Aorta (tissue), 5 donors: ENCODE data around the gene USP48. TPM values are rescaled to one million over a fixed set of nuclear protein-coding genes. Genes with fewer than 3 reads are reported as not detected.

Source experiments
- ATAC-seq: fragments of 200-7000 bp; cut with Tn5 transposase; one replicate; pipeline ENCODE4 v1.9.1; 2022; ENCODE audit warnings: moderate library complexity; ENCODE audit not compliant: low FRiP score
- DNase-seq, 2 donors: peaks; one replicate each; pipeline ENCODE4 v3.0.0-alpha.2; 2020
- H3K27ac ChIP-seq, 2 donors: one replicate each; pipeline ENCODE4 v1.5.1; 2013; ENCODE audit warnings: low read length in 2 of 2, mild to moderate bottlenecking in 2 of 2, moderate library complexity in 2 of 2, control low read depth in 1 of 2, inconsistent platforms in 1 of 2, low read depth in 1 of 2
- H3K27me3 ChIP-seq, 2 donors: one replicate each; pipeline ENCODE4 v1.6.1; 2013; ENCODE audit warnings: control low read depth in 1 of 2, low read length in 1 of 2, mild to moderate bottlenecking in 1 of 2, moderate library complexity in 1 of 2; ENCODE audit not compliant: insufficient read depth in 2 of 2, control insufficient read depth in 1 of 2
- H3K36me3 ChIP-seq, 2 donors: one replicate each; pipeline ENCODE4 v1.6.1; 2013; ENCODE audit warnings: control low read depth in 1 of 2, low read length in 1 of 2, mild to moderate bottlenecking in 1 of 2; ENCODE audit not compliant: insufficient read depth in 2 of 2, control insufficient read depth in 1 of 2
- H3K4me1 ChIP-seq, 2 donors: one replicate each; pipeline ENCODE4 v1.6.1; 2013; ENCODE audit warnings: low read length in 2 of 2, control low read depth in 1 of 2, mild to moderate bottlenecking in 1 of 2, moderate library complexity in 1 of 2; ENCODE audit not compliant: insufficient read depth in 2 of 2, control insufficient read depth in 1 of 2
- H3K4me3 ChIP-seq, 2 donors: one replicate each; pipeline ENCODE4 v1.5.1; 2013; ENCODE audit warnings: low read length in 2 of 2, control low read depth in 1 of 2, mild to moderate bottlenecking in 1 of 2
- H3K9me3 ChIP-seq: one replicate; pipeline ENCODE4 v1.6.1; 2013; ENCODE audit warnings: mild to moderate bottlenecking, low read length; ENCODE audit not compliant: control insufficient read depth
- WGBS, 2 donors: extraction: QIAGEN DNeasy Blood & Tissue Kit; methylation state at CpG; one replicate each; pipeline ENCODE4 v1.1.7; 2013; 5-methylcytosine and 5-hydroxymethylcytosine counted together
- intact Hi-C, 2 donors: fragments of 100-400 bp; cut with DNase I; formaldehyde crosslinking; loops; one replicate each; pipeline versions ENCODE4 v1.14.2 to v1.15.0; 2022
- polyA plus RNA-seq, 2 donors: library from polyadenylated mRNA; stranded (reverse); fragments of 200-250 nt; gene quantifications; one replicate each; pipeline ENCODE4 v1.2.3, GENCODE V29; 2013
- total RNA-seq, 2 donors: library from RNA; stranded (reverse); fragmentation: NEBNext Ultra II Directional; extraction: Animal tissue kit (Norgen Biotek cat#: 25700); gene quantifications; one replicate each; pipeline ENCODE4 v1.2.1, GENCODE V29; 2021
- donor health status: healthy with polysubstance abuse.
- donor health status: Bipolar disorder and iron deficiency.
- donor health status: DM: no; HTN: no; CAD: no.
- donor health status: DM: no; HTN: no; CAD: no.
- donor health status: DM: yes; HTN: yes; CAD: no.

Gene USP48
- total and polyA plus RNA-seq, 4 donors: 16.2 to 90.1 (median 43.2) TPM

DNA sequence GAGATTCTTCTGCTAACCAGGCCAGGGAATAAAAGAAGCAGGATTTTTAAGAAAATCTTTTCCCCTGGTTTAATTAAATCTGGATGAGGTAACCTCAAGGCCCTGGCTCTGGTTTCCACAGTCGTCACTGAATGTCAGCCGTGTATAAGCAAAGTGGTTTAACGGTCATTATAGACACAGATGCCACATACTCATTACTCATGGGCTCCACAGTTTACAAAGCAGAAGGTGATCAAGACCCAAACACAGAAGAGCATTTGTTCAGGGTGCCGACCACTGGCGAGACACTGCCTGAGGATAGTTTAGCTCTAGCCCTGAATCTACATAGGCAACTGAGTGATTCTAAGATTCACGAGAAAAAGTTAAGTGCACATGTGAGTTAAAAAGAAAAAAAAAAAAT is 86.0 kb downstream of the USP48 start:
- Histone ChIP-seq H3K4me3 (no peak overlapping the region), H3K4me1 (no peaks in the 10 kb centered on the region), H3K27ac (no peak overlapping the region), H3K9me3 (no peaks in the 10 kb centered on the region), H3K27me3 (no peaks in the 10 kb centered on the region), H3K36me3 (peaks cover 0 to 4% of the 10 kb centered on the region in 2 donors)
- intact Hi-C loops: no loop called here
- DNase-seq (no peak), ATAC-seq (no peak)
- 79 to 87% methylated on average over 6 of the region's 6 CpGs for WGBS, 2 donors

GRCh38 chr1:21693732-21694131 is 89.2 kb downstream of the USP48 start:
- no peaks in the 10 kb centered on the region for H3K4me1 ChIP-seq
- intact Hi-C loops: no loop called here
- H3K27ac ChIP-seq: no peak overlapping the region
- no peak for ATAC-seq
- no peak for DNase-seq
- H3K27me3 ChIP-seq: no peaks in the 10 kb centered on the region
- H3K9me3 ChIP-seq: no peaks in the 10 kb centered on the region
- H3K4me3 ChIP-seq: no peak overlapping the region
- H3K36me3 ChIP-seq: peaks cover 6 to 12% of the 10 kb centered on the region in 2 donors

GRCh38 chr1:21691739-21692138 is 91.2 kb downstream of the USP48 start:
- ATAC-seq (no peak), DNase-seq (no peak)
- intact Hi-C loops: no loop called here
- Histone ChIP-seq H3K27ac (no peak overlapping the region), H3K27me3 (no peaks in the 10 kb centered on the region), H3K4me3 (no peak overlapping the region), H3K36me3 (peaks cover 6 to 13% of the 10 kb centered on the region in 2 donors), H3K4me1 (no peaks in the 10 kb centered on the region), H3K9me3 (no peaks in the 10 kb centered on the region)
- WGBS, 2 donors: 42 to 45% methylated on average over 3 of the region's 3 CpGs

DNA sequence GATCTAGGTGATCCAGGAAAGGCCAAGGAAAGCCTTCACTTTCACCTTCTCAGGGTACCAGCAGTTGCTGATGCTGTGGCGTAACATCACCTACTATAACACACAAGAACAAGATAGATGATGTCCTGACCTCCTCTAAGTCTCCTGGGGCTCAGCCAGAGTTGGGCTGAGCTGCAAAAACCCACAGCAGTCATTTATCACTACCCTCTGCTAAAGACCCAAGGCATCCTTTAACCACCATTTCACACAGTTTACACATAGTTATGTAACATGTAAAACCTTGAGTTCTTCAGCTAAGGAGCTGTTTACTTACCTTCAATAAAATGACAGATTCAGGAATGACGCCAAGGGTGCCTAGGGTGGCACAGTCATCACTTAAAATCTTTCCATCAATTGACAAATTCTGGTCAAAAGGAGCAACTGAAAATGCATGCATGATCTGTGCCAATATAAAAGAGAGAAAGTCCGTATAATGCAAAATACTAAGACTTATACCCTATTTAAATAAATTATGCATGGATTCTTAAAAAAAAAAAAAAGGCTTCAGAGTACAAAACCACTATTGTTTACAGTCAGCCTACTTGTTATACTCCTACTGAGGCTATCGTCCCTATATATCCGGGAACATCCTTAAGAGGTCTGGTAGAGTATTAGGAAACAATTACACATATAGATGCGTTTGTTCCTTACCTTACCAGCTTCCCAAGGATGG is 93.1 kb downstream of the USP48 start:
- intact Hi-C loops: no loop called here
- Histone ChIP-seq H3K27ac (no peak overlapping the region), H3K27me3 (no peaks in the 10 kb centered on the region), H3K9me3 (no peaks in the 10 kb centered on the region), H3K4me1 (no peaks in the 10 kb centered on the region), H3K36me3 (peaks cover 6 to 16% of the 10 kb centered on the region in 2 donors), H3K4me3 (no peak overlapping the region)
- ATAC-seq (no peak), DNase-seq (no peak)
- WGBS, 2 donors: 89 to 93% methylated on average over 6 of the region's 6 CpGs

DNA sequence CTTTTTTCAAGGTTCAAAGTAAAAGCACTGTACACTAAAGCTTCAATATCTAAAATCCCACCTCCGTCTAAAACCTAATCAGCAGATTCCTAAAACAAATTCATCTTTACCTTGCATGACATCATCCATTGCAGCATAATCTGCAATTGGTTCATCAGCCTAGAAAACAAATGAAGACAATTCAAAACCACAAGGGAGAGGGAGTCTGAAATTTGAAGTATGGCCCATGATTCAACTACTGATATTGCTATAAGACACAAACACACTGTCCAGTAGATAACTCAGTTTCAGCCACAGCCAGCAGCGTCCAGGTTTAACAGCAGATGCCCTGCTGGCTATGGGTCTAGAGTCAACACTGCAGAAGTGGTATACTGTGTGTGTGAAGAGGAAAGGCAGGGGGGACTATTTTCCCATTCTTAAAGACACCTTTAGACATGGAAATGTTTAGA is 95.8 kb downstream of the USP48 start:
- intact Hi-C loops: no loop called here
- no peak for ATAC-seq

GRCh38 chr1:21685946-21686678 is 96.8 kb downstream of the USP48 start:
- Histone ChIP-seq H3K9me3 (no peaks in the 10 kb centered on the region), H3K27me3 (no peaks in the 10 kb centered on the region), H3K4me1 (no peaks in the 10 kb centered on the region), H3K36me3 (peaks cover 6 to 11% of the 10 kb centered on the region in 2 donors), H3K27ac (no peak overlapping the region), H3K4me3 (no peak overlapping the region)
- DNase-seq (no peak), ATAC-seq (no peak)
- intact Hi-C loops: no loop called here
- WGBS, 2 donors: 96 to 97% methylated on average over 4 of the region's 4 CpGs

More for the DNA sequence above, 95.8 kb downstream of the USP48 start:
- DNase-seq: no peak
- H3K36me3 ChIP-seq: peaks cover 6 to 13% of the 10 kb centered on the region in 2 donors
- H3K4me1 ChIP-seq: no peaks in the 10 kb centered on the region
- H3K4me3 ChIP-seq: no peak overlapping the region
- H3K9me3 ChIP-seq: no peaks in the 10 kb centered on the region
- no peak overlapping the region for H3K27ac ChIP-seq
- no peaks in the 10 kb centered on the region for H3K27me3 ChIP-seq
- WGBS, 2 donors: 90 to 92% methylated on average over 2 of the region's 2 CpGs

- ATAC-seq: no peak
- Histone ChIP-seq H3K9me3 (no peaks in the 10 kb centered on the region), H3K27ac (no peak overlapping the region), H3K4me1 (no peaks in the 10 kb centered on the region), H3K36me3 (peaks cover 3% of the 10 kb centered on the region in 2 donors), H3K27me3 (no peaks in the 10 kb centered on the region), H3K4me3 (no peak overlapping the region)
- intact Hi-C loops: no loop called here
- WGBS, 2 donors: 88 to 89% methylated on average over 9 of the region's 9 CpGs
- no peak for DNase-seq
Observed at GRCh38 chr1:21681426-21681825, 101.5 kb downstream of the USP48 start.

DNA sequence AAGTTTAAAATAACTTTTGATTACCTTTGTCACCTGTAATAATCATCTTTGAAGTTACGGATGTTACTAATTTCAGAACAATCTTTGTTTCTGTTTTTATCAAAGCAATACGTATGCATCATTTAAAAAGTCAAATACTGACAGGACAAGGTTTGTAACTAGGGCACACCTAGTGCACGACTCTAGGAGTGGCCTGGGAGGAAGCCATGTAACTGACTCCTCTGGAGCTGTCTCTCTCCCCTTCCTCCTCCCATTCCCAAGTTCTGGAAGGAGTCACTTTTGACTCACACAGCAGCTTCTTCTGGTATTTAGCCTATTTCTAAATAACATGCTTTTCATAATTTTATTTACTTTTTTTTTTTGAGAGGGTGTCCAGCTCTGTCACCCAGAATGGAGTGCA is 102.0 kb downstream of the USP48 start:
- Histone ChIP-seq H3K4me1 (no peaks in the 10 kb centered on the region), H3K27ac (no peak overlapping the region), H3K36me3 (peaks cover 3% of the 10 kb centered on the region in 2 donors), H3K27me3 (no peaks in the 10 kb centered on the region), H3K4me3 (no peak overlapping the region), H3K9me3 (no peaks in the 10 kb centered on the region)
- DNase-seq (no peak), ATAC-seq (no peak)
- intact Hi-C loops: no loop called here
- 73 to 79% methylated on average over 3 of the region's 3 CpGs for WGBS, 2 donors

DNA sequence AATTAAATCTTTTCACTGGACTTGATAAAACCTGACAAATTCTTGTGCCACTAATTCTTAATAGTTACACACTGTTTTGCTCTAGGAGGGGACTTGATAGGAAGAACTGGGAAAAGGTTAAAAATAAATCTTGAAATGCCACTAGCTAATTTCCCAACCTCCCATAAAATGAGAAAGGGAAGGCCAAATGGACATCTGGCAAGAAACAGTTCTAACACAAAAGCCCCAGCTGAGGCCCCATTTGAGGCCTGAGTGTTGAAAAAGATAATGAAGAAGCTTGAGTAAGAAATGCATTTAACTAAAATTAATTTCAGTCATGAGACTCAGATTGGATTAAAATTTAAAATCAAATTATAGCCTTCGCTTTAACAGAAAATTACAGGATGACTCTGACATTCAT is 102.6 kb downstream of the USP48 start:
- no peaks in the 10 kb centered on the region for H3K27me3 ChIP-seq
- 97 to 98% methylated on average over 1 of the region's 1 CpG for WGBS, 2 donors
- H3K4me3 ChIP-seq: no peak overlapping the region
- no peaks in the 10 kb centered on the region for H3K9me3 ChIP-seq
- DNase-seq: no peak
- no peak overlapping the region for H3K27ac ChIP-seq
- ATAC-seq: no peak
- H3K36me3 ChIP-seq: peaks cover 3% of the 10 kb centered on the region in 2 donors
- intact Hi-C loops: no loop called here
- H3K4me1 ChIP-seq: no peaks in the 10 kb centered on the region
